HCEC 1CT (cell line): Measurements from ENCODE around the gene CASK.
"Not testable (repeated sequence)": the region's sequence is repeated elsewhere in the genome, so short reads cannot be mapped to it uniquely, and the experiment has no call there.

Experiments
- DNase-seq: peaks from one replicate; pipeline ENCODE4 v3.0.0-alpha.2; 2017

The CASK gene

DNA sequence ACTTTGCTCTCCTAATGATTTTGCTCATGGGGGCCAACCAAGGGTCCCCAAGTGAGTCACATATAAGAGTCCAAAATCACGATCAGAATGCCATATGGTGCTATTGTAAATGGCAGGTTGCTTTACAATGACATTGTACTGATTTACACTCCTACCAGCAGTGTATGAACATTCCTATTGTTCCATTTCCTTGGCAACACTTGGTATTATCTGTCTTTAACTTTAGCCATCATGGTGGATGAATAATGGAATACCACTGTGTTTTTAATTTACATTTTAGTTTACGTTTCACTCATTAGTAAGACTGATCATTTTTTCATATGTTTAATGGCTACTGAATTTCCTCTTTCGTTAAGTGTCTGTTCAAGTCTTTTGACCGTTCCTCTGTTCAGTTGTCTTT, 379.7 kb downstream of the CASK start:
- DNase-seq = no peak

DNA sequence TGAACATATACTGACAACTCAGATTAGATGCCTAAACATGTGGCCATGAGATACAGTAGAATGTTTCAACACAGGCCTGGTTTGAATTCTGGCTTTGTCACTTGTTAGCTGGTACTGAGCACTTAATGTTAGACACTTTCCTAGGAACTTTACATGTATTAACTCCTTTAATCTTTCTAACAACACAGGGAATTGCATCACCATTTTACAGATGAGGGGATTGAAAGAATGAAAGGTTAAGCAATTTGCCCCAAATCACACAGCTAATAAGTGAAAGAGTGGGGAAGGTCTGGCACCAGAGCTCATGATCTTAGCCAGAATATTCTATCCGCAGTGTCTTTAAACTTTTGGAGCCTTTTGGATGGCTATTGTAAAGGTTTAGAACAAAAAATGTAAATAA, 380.3 kb downstream of the CASK start:
- no peak for DNase-seq

DNA sequence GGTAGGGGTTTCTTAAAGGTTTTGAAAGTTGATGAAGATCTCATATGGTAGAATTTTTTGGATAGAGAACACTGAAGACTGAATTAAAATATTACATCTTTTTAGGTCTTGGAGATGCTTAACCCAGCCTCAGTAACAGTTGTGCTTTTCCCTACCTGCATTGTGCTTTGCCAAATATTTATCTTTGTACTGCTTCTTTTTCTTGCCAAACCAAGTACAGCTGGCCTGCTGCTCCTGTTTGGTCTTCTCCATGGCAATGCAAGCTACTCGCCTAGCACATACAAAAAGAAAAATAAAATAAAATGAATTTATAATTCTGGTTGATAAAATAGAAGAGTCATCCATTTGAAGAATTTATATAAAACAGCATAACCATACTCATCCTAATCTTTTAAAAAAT, 380.8 kb downstream of the CASK start:
- DNase-seq = no peak

DNA sequence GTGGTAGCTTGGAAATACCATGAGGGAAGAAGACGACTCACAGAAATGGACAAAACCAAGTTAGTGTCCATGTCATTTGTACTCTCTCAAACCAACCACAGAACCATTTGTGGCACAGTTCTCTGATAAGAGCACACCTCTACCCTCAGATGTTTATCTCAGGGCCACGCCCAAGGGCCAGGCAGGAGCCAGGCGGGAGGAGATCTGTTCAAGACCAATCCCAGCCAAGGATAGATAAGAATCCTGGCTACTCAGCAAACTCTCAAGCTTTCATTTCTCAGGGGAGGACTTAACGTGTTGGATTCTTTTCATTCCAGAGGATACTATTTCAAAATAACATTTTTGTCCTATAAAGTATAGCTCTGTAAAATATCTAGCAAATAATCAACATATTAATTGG, 381.2 kb downstream of the CASK start:
- peak; percentile 1 for DNase-seq

DNA sequence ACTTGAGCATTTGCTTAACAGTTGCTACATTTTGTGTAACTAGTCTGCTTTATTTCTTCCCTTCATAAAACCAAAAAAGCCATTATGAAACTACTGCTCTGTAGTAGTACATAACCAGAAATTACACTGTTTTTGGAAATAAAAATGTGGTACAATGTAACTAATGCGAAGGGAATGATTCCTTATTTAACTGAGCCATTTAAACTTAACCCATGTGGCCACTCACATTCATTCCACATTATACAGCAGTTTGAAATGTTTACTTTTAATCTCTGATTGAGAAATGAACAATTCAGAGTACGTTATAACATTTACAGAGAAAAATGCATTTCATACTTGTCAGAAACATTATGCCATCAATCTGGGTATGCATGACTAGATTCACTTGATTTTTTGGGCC, 382.0 kb downstream of the CASK start:
- DNase-seq = peak; percentile 36

DNA sequence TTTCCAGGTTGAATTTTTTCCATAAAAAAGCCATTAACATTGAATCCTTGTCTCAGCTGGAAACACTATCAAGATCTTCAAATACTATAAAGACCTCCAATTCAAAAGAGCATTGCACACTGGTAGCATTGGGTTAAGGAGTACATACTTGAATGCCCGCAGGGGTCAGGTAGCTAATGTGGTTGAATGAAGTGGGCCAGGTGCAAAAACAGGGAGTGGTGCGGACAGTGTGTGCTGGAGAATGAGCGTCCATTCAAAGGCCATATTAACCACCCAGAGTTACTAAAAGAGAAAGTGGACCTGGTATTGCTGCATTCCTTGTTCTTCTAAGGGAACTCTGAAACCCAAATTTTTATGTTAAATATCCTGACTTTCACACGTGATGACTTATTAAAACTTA, 384.6 kb downstream of the CASK start:
- no peak for DNase-seq

DNA sequence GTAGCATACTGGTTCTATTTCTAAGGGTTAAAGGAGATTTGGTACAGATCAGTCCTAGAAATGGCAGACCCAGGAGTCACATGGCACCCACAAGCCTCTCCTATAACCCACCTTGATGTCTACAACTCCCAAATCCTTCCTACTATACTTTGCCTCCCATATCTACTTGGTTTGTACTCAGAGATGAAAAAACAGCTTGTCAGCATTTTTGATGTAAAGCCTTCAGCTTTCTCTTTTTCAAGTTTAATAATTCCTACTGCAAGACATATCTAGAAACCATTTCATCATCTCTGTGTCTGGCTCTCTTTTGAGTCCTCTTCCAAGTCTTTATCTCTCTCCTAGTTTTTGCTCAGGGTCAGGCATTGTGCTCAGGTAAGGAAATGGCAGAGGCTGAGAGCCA, 393.3 kb downstream of the CASK start:
- DNase-seq = no peak

DNA sequence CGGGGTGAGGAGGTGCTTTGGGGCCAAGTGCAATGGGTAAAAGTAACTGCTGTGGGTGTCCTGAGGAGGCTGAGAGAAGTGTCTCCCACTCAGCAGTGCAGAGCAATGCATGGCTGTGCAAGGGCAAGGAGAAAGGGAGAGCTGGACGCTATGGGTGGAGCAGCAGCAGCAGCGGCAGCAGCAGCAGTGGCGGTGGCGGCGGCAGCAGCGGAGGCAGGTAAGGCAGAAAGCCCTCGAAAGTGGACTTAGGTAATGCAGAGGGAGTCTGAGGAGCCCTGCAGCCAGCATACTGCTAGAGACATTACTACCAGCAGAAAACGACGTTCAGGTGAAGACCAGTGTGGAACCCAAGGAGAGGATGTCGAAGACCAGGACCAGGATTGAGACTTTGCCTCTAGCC, 394.1 kb downstream of the CASK start:
- DNase-seq = no peak

DNA sequence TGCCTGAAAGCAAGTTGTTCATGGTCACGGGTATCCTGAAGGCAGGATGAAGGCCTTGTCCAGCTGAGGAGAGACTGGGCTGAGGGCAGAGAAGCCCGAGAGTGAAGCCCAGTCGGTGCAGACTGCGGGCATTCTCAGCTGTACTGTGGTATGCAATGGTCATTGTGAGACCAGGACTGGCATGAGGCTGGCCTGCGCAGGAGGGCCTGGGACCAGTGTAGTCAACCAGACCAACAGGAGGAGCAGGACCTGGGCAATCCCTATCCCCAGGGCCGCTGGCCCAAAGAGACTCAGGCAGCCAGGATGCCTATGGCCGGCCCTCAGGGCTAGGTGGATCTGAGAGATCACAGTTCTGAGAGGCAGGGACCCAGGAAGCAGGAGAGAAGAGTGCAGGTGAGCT, 394.6 kb downstream of the CASK start:
- DNase-seq = no peak

DNA sequence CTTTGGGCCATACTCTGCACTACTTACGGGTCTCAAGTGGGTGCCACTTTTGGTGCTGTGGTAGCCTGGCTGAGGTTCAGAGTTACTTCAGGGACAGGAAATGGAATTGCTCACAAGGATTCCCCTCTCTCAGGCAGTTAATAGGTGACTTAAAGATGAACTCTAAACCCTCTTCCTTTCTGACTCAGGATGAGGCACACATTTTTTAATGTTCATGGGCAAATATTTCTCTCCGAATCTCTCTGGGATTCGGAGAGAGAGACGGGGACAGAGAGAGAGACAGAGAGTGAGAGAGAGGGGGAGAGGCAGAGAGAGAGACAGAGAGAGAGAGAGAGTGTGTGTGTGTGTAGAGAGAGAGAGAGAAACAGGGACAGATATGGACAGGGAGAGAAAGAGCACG, 396.4 kb downstream of the CASK start:
- peak; percentile 76 for DNase-seq

DNA sequence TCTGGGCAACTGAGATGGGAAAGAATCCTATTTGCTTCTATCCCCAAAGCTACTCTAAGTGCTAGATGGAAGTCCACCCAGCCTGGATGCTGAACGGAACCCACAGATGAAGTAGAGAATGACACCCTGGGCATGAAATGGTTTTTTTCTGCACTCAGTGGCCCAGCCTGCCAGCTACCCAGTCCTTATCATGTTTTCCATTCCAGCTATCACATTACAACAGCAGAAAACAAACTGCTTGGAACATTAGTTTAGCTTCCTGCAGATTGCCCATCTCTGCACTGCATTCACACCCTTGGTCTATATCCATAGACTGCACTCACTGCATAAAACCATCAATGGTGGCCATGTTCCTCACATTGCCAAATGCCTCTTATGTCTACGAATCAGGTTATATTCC, 397.1 kb downstream of the CASK start:
- no peak for DNase-seq

DNA sequence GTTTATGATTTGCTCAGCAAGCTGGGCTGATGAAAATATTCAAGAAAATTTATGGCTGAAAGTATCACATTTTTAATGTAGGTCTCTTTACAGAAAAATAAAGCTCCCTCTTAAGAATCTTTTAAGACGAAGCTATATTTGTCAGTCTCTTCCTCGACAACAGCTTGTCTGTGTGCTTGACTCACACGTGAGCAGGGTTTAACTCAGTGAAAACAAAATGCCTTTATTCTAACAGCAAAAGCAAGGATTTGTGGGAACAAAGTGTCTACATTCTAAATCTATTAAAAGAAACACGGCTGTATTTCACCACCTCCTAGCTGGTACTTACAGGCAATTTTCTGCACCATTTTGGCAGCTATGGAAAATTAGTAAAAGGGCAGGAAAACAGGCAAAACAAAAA, 400.7 kb downstream of the CASK start:
- DNase-seq = no peak

DNA sequence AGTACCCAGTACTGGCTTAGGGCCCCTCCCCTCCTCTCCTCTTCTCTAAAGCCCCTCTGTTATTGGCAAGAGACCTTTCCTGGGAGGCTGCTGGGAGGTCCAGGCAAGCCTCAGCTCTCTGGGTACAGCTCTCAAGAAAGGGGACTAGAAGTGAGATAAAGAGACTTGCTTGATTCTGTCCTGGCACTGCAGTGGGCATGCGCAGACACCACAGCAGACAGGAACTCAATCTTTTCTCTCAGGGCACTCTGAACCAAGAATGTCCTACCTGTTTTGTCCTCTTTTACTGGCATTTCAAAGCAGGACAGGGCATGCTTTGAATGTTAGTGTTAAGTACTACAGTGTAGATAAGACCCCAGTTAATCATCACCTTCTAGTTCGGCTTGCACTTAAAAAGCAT, 401.3 kb downstream of the CASK start:
- no peak for DNase-seq

DNA sequence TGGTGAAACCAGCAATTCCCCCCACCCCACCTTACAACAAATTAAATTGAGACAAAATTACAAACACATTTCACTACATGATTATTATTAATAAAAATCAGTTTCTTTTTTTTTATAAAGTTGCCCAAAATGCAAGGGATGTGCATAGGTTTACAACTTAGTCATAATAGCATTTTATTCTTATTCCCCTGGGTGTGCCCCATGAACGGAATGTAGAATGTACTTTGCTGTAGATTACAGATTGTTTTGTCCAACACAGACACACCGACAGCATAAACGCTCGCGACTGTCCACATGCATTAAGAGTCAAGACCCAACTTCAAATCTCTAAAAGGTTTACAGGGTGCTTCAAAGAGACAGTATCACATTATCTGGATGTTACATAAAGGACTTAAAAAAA, 403.9 kb downstream of the CASK start:
- no peak for DNase-seq

DNA sequence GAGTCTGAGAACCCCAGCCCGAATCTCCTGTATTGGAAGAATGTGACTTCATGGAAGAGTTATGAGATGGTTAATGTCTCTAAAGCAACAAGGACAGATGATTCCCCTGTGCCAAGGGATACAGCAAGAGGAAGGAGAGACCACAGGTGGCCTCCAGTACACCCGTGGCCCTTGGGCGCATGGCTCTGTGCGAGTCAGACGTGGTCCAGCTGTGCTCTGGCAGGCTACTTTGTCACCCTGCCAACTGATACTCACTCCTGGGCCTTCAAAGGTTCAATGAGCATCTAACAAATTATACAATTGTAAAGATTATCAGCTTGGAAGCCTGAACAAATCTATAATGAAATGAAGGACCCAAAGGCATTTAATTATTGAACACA, 404.5 kb downstream of the CASK start:
- no peak for DNase-seq

DNA sequence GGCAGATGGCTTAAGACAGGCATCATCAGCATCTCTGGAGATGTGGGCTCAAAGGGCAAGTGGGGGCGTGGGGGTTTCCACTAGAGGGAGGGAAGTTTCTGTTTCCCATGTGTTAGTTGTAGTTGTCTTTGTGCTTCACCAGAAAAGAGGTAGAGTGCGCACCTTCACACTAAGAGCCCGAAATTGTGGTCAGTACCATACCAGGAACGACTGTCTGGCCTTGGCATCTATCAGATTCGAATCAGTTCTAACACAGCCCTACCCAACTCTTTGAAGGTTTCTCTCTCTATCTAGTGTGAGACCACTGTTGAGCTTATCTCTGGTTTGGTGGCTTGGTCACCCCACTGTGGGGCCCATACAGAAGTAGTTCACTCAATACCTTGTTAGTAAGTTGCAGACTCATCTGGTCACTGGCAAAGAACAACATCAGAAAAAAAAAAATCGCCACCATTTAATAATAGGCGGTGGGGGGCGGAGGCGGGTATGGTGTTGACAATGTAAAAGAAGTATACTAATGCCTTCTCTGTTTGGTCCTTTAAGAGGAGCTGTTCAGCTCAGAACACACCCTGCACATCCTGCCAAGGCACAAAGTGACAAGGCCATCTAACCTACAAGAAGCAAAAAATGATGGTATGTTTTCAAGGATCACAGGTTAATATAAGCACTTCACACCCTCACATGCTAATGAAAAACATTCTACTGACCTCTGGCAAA, 405.1 kb downstream of the CASK start:
- DNase-seq = no peak

DNA sequence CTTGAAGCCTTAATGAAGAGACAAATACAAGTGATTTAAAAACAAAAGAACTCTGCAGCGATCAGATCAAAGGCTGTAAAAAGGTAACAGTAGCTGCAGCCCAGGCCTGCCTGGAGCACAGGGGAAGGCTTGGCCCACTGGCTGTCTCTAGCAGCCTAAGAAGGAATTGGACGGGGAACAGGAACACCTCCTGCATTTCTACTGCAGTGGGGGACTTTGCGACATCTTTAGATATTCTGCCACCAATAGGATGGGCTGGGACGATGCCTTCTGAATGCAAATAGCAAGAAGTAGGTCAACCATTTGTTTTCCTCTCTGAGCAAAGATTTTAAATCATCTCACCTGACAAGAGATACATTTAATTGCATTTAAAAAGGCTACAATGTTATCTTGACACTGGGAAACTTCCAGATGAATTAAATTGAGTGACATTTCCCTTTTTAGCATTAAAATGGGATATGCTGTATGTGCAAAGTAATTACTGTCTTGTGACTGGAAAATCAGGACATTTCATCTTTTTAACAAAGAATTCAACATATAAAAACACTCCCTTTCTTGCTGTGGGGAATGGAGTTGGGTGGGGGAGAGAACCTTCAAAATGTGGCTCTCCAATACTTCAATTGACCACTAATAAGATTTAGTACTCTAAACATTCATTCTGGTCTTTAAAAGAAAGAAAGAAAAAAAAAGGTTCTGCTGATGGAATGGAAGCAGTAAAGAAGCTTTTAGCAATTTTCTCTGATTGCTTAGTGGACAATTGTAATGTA, 406.2 kb downstream of the CASK start:
- no peak for DNase-seq

DNA sequence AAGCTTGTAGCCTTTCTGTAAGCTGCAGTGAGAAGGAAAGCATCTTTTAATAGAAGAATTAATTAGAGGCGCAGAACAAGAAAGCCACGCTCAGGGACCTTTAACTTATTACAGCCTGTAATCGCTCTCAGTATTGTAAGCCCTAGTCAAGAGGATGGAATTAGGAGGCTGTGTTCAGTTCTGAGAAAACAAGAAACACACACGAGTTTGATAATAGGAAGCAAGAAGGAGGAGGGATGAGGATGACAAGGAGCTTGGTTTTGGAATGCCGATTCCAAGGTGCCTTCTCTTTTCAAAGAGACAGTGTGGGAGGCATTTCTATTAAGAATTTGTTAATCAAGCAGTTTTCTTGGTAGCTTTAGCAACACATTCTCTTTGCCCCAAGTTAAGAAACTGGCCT, 406.9 kb downstream of the CASK start:
- DNase-seq = no peak

DNA sequence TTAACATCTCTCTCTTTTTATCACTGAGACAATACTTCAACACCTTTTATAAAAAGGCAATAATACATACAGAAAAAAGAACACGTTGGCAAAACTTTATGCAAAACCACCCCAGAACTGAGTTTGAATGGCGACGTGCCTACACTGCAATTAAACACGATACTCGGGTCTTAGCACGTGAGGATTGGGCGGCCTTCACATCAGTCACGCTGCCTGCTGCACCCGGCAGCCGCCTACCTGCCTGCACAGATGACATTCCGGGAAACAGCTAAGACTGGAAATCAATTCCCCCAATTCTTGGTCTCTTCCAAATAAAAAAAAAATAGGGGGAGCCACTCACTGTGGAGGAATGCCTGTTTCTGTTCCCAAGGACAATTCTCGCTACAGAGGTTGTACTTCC, 408.0 kb downstream of the CASK start:
- DNase-seq = no peak

DNA sequence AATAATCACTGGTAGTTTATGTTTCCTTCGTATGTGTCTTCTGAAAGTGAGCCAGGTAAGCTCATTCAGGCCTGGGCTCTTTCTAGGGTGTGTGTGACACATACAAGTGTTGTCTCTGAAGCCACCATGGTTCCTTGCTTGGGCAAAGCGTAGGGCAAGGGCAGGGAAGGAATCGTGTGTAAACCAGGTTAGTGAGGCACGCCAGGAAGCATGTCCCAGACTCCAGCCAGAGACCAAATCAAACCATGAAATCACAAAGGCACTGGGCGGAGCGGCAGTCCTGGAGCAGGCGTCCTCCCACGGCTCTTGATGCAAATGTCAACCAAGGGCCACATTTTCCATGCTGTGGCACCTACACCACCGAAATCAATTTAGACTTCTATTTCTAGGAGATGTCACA, 409.2 kb downstream of the CASK start:
- DNase-seq = no peak

DNA sequence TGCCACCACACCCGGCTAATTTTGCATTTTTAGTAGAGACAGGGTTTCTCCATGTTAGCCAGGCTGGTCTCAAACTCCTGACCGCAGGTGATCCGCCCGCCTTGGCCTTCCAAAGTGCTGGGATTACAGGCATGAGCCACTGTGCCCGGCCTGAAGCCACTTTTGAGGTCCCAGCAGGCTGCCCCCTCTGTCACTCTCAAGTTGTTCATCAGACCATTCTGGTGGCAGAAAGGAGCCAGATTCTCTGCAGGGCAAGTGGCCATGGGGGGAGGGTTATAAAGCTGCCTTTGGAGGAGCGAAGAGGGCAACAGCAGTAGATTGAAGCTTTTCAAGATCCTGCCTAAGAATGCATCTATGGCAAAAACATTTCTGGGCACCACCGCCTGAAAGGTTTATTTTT, 410.5 kb downstream of the CASK start:
- not testable (repeated sequence) for DNase-seq

DNA sequence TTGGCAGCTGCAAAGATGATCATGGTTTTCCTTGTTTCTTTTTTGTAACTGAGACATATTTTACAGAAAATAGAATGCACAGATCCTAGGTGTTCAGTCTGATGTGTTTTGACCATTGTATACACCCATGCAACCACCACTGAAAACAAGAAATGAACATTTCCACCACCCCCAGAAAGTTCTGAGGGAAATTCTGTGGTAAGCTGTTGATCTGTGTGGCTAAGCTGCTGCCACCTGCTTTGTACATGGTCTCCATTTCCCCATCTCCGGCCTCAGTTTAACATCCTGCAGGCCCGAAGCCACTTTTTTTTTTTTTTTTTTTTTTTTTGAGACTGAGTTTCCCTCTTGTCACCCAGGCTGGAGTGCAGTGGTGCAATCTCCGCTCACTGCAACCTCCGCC, 411.0 kb downstream of the CASK start:
- DNase-seq = no peak

DNA sequence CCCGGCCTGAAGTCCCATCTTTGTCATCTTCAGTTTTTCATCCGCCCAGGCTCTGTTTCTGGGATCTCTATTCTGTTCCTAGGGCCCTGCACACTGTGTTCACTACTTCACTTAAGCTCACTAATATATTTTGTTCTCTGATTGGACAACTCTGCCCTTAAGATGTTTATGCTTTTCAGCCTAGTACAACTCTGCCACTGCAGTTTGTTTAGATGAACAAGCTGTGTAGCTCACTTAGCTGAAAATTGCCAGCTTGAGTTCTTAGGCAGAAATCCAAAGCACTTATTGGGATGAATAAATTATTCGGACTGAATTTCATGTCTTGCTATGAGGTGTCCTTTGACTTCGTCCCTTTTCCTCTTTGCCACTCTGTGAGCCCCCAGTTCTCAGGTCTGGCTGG, 415.4 kb downstream of the CASK start:
- no peak for DNase-seq

DNA sequence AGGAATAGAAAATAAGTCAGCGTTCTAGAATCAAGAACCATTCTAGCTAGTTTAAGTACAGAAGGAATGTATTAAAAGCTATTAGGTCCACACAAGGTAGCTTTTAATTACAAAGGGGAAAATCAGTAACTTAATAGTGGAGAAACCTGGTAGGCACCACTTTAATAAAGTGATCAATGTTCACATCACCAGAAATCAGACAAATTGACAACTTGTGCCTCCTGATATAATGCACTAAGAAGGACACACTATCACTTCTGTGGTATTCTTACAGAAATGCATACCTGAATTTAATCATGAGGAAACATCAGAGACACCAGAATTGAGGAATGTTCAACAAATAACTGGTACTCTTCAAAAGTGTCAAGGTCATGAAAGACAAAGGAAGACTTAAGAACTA, 421.4 kb downstream of the CASK start:
- DNase-seq = no peak

DNA sequence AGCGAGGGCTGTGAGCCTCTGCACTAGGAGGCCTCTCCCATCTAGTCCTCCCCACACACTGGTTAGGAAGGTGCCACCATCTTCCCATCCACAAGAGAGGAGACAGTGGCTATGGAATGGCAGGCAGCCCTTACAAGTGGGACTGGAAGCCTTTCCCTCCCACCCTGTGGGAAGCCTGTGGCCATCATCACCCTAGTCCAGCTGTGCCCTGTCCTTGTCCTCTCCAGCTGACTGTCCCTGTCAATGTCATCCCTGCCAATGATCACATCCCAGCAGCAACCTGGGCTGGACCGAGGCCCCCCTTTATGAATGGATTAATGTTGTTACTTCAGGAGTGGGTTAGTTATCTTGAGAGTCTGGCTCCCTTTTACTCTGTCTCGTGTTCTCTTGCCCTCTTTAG, 423.4 kb downstream of the CASK start:
- DNase-seq = no peak
